GM18508 (cell line): ENCODE results near the gene SARS2.
A peak's percentile ranks its signal among the peaks of the same experiment; 100 is the strongest.

ENCODE experiments used
- ATAC-seq: cut with Tn5 transposase; IDR thresholded peaks from one replicate; pipeline ENCODE4 v1.9.1; 2021; ENCODE audit warnings: moderate number of reproducible peaks; ENCODE audit not compliant: insufficient read depth, unreplicated experiment

SARS2 gene

GRCh38 chr19:38918526-38918925, 12.0 kb downstream of the SARS2 start:
- no peak for ATAC-seq

- ATAC-seq: no peak
Observed at GRCh38 chr19:38917921-38918491, 12.6 kb downstream of the SARS2 start.

DNA sequence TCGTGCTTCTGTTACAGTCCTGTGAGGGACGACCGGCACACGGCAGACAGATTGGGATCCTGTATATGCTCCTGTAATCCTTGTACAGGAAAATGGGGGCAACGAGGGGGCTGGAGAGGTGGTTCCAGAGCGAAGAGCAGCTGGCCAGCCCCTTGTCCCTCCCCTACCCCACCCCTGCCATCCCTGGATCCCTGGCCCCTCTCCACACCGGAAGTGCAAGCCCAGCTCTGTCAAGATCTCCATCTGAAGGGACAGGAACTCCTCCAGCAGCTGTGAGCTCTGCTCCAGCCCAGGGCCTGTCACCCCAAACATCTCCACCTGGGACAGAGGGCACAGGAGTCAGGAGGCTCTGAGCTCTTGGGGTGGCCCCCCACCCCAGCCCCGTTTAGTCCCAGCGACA, 13.0 kb downstream of the SARS2 start:
- no peak for ATAC-seq

DNA sequence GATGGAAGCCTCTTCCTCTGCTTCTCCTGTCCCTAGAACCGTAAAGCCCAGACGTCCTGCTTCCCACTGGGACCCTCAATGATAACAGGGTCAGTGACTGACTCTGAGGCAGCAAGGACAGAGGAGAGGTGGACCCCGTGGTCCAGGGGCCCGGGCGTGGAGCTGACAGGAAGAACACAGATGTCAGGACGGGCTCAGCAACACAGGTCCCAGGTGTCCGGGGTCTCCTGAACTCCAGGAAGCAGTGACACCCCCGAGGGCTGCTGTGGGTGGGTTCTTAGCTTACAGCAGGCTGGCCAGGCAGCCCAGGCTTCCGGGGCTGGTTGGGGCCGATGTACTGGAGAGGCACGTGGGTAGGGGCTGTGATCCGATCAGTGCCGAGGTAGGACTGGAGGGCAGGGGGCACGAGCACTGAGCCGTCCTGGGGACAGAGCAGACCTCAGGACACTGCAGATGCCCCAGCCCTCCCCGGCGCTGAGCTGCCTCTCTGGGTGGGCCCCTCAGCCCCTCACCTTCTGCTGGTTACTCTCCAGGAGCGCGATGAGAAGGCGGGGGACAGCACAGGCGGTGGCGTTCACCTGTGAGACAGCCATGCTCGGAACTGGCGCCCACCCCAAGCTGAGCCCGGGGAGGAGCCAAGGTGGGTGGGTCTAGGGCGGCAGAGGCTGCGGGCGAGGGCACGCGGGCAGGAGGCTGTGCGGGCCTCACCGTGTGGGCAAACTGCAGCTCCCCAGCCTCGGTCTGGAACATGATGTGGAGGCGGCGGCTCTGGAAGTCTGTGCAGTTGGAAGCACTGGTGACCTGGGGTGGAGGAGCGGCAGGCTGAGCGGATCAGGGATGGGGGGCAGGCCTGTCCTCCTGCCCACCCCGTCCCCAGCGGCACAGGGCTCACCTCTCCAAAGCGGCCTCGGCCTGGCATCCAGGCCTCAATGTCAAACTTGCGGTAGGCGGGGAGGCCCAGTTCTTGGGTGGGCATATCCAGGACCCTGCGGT, 14.9 kb downstream of the SARS2 start:
- ATAC-seq: no peak

DNA sequence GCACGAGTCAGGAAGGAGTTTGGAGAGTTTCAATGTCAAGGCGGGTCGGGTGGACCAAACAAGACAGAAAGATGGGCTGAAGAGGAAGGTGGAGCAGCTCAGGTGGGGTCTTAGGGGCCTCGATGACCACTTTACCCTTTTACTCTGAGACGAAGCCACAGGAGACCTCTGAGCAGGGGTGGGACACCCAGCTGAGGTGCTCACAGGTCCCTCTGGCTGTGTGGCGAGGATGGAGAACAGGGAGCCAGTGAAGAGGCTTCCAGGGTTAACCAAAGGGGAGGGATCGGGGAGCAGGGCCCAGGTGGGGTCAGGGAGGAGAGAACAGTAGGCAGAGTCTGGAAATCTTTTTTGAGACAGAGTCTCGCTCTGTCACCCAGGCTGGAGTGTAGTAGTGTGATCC, 16.6 kb downstream of the SARS2 start:
- ATAC-seq: no peak

DNA sequence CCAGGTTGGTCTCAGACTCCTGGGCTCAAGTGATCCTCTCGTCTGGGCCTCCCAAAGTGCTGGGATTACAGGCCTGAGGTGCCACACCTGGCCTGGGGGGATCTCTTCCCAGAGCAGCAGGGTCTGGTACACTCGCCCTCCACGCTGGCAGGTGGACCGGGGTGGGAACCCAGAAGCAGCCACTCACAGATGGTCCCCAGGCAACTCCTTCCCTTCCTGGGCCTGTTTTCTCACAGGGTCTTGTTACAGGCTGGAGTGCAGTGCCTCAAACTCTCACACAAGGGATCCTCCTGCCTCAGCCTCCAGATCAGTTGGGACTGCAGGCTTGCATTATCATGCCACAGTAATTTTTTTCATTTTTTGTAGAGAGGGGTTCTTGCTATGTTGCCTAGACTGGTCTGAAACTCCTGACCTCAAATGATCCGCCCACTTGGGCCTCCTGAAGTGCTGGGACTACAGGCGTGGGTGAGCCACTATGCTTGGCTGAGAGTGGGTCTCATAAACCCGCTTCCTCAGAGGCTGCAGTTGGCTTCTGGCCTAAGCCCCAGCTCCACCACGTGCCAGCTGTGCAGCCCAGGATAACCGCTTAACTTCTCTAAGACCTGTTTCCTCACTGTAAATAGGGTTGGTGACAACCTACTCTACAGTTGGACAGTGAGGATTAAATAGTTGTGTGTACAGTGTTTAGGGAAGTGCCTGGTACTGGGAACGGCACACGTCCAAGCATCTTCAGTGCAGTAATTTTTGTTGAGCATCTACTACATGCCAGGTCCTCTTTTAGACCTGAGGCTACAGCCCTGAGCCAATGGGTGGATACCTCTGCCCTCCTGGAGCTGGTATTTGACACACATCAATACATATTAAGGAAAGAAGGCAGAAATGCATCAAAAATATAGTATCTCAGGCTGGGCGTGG, 17.7 kb downstream of the SARS2 start:
- no peak for ATAC-seq

GRCh38 chr19:38911388-38912001, 19.1 kb downstream of the SARS2 start:
- ATAC-seq: no peak

DNA sequence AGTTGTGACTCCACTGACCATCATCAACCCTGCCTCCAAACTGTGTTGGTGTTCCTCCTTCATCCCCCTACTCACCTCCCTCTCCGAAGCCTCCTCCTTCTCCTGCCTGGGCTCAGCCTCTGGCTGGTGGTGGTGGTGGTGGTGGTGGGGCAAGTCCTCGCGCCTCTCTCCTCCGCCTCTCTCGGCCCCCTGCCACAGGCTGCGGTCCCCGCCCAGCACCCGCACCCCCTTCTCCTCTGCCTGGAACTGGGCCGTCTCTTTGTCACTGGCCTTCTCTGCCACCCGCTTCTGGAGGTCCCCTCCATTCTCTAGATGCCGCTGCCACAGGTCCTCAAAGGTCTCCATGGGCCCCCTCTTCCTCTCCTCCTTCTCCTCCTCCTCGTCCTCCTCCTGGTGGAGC, 20.1 kb downstream of the SARS2 start:
- no peak for ATAC-seq

DNA sequence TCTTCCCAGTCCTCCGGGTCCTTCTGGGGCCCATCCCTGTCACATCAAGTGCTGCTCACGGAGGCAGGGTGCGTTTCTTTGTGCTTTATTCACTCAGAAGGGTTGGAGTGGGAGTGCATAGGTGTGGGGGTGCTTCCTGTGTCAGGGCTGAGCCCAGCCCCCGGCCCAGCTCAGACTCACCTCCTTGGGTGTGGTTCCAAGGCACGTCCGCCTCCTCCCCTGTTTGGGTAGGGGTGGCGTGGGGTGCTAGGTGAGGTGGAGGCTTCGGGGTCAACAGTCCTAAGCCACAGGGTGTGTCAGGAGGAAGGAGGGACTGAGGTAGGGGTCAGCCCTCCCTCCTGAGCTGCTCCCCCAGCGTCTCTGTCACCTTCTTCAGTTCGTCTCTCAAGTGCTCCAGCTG, 21.7 kb downstream of the SARS2 start:
- no peak for ATAC-seq

GRCh38 chr19:38907670-38908069, 22.9 kb downstream of the SARS2 start:
- no peak for ATAC-seq

GRCh38 chr19:38907227-38907626, 23.3 kb downstream of the SARS2 start:
- ATAC-seq: no peak

DNA sequence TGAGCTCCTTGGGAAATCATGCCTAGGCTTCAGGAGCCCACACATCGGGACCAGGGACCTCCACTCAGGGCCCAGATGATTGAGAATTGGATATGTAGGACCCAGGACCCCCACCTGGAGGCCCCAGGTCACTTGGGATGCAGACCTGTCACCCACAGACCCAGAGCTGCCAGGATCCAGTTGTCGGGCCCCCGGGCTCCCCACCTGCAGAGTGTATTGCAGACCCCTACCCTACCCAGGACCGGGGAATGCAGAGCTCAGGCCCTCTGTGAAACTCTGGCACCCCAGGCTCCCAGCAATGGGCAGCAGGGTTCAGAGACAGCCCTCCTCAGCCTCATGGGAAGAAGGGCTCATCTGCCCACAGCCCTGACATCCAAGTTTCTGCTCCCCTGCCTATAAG, 24.9 kb downstream of the SARS2 start:
- ATAC-seq: no peak

DNA sequence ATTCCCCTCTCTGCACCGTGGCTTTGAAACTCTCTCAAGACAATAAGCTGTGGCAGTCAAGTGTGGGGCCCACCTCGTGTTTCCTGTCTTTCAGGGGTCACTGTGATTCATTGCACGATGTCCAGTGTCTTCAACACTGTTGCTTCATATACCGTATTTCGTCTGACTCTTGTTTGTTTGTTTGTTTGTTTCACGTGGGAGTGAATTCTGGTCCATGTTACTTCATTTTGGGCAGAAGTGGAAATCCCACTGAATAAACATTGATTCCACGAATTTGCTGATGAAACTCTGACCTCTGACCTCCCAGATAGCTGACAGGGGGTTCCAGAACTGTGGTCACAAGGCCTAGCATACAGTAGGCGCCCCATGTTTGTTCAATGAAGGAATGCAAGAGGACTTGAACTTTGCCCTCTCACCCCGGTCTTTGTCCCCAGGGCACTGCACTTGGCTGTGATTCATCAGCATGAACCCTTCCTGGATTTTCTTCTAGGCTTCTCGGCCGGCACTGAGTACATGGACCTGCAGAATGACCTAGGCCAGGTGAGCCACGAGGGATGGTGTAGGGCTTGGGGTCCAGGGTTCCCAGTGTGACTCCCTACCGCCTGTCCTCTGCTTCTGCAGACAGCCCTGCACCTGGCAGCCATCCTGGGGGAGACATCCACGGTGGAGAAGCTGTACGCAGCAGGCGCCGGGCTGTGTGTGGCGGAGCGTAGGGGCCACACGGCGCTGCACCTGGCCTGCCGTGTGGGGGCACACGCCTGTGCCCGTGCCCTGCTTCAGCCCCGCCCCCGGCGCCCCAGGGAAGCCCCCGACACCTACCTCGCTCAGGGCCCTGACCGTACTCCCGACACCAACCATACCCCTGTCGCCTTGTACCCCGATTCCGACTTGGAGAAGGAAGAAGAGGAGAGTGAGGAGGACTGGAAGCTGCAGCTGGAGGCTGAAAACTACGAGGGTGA, 25.7 kb downstream of the SARS2 start:
- ATAC-seq: no peak

DNA sequence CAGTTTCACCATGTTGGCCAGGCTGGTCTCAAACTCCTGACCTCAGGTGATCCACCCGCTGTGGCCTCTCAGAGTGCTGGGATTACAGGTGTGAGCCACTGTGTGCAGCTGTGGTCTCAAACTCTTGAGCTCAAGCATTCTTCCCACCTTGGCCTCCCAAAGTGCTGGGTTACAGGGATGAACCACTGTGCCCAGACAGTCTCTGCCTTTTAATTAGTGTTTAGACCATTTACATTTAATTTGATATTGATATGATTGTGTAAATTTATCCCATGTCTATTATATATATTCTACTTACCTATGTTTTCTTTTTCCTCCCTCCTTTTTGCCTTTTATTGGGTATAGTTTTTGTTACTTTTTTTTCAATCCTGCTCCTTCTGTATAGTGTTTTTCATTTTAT, 28.9 kb downstream of the SARS2 start:
- no peak for ATAC-seq

DNA sequence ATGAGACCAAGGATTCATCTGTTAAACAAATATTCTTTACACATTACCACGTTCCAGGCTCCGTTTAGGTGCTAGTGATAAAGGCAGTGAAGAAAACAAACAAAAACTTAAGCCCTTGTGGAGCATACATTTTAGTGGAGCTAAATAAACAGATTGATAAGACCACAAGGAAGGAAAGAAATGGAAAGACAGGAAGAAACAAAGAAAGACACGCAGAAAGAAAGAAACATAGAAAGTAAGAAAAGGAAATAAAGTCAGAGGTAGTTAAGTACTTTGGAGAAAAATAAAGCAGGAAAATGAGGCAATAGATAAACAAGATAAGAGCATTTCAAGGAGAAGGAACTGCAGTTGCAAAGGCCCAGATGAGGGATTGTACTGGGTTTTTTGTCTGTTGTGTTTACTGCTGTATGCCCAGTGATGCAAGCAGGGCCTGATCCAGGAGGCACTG, 29.8 kb downstream of the SARS2 start:
- ATAC-seq: no peak

DNA sequence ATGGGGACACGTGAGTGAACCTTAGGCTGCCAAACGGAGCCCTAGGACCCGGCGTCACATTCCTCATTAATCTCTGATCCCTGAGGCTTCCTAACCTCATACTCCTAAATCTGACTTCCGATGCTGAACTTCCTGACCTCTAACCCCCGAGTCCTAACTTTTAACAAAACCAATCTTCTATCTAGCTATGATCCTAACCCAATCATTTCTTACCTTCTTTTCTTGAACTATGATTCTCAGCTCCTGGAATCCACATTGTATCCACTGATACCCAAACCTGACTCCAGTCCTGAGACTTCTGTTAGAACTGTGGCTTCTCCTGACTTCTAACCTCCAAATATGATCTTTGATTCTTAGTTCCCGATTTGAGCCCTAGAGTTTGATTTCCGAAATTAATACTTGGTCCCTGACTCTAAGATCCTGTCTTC, 30.3 kb downstream of the SARS2 start:
- no peak for ATAC-seq

DNA sequence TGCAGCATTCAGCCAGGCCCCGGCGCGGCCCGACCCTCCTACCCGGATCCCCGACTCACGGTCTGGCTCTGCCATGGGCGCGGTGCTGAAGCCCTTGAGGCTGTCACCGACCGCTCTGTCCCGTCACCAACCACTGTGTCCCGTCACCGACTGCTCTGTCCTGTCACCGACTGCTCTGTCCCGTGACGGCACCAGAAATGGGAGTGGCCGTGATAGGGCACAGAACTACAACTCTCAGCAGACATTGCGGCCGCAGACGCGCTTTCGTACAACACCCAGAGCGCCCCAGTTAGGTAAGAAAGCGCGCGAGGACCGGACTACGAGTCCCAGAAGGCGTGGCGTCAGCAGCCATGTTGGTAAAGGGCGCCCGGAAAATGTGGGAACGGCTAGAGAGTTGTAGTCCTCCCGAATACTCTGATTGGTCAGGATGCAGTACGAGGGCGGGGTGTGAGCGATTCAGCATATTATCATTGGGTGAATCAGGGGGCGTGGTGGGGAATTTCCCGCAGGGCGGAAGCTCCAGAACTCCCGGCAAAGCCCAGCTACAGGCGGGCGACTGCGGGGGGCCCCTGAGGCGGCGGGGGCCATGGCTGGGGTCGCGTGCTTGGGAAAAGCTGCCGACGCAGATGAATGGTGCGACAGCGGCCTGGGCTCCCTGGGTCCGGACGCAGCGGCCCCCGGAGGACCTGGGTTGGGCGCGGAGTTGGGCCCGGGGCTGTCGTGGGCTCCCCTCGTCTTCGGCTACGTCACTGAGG, 30.9 kb downstream of the SARS2 start, which contains the start of the genes NFKBIB and SIRT2:
Gene NFKBIB (plus strand): TSS at position 523 of the 755 bp plus-strand sequence. CDS start 64 bp downstream, at position 587.
Gene SIRT2 (minus strand): TSS at position 172 of the 755 bp plus-strand sequence. CDS start 97 bp downstream, at position 75.
- ATAC-seq: peak; percentile 76

GRCh38 chr19:38898788-38899446, 31.6 kb downstream of the SARS2 start:
- ATAC-seq: no peak
